Neural progenitor cell (in vitro differentiated cells): ENCODE data around the gene MKI67. TPM values are rescaled to one million over a fixed set of nuclear protein-coding genes. Genes with fewer than 3 reads are reported as not detected.

Source experiments
- DNase-seq: peaks from one replicate; pipeline ENCODE4 v3.0.0-alpha.2; 2016; ENCODE audit warnings: low spot score
- H2AFZ ChIP-seq: fragments of 200-600 bp; sonication (generic); replicated peaks from 2 replicates; pipeline ENCODE4 v1.6.1; 2016; ENCODE audit warnings: antibody characterized with exemption
- H3F3A ChIP-seq: fragments of 200-600 bp; sonication (generic); 2 replicates; pipeline ENCODE4 v1.6.1; 2016; ENCODE audit warnings: antibody characterized with exemption, low read depth
- H3K27ac ChIP-seq: fragments of 200-600 bp; sonication (generic); 2 replicates; pipeline ENCODE4 v1.5.1; 2016; ENCODE audit warnings: mild to moderate bottlenecking
- H3K27me3 ChIP-seq: fragments of 200-600 bp; sonication (generic); 2 replicates; pipeline ENCODE4 v1.6.1; 2016; ENCODE audit warnings: mild to moderate bottlenecking, moderate library complexity
- H3K36me3 ChIP-seq: fragments of 200-600 bp; sonication (generic); 2 replicates; pipeline ENCODE4 v1.5.1; 2016
- H3K4me1 ChIP-seq: fragments of 200-600 bp; sonication (generic); 2 replicates; pipeline ENCODE4 v1.6.1; 2016; ENCODE audit warnings: mixed run types
- H3K4me2 ChIP-seq: fragments of 200-600 bp; sonication (generic); 2 replicates; pipeline ENCODE4 v1.6.1; 2016
- H3K4me3 ChIP-seq: fragments of 200-600 bp; sonication (generic); 2 replicates; pipeline ENCODE4 v1.5.1; 2016
- H3K79me2 ChIP-seq: fragments of 200-600 bp; sonication (generic); 2 replicates; pipeline ENCODE4 v1.6.1; 2016; ENCODE audit warnings: low read depth
- H3K9ac ChIP-seq: fragments of 200-600 bp; sonication (generic); 2 replicates; pipeline ENCODE4 v1.6.1; 2016
- H3K9me3 ChIP-seq: fragments of 200-600 bp; sonication (generic); 2 replicates; pipeline ENCODE4 v1.5.1; 2016; ENCODE audit warnings: low read depth
- H4K20me1 ChIP-seq: fragments of 200-600 bp; sonication (generic); 2 replicates; pipeline ENCODE4 v1.6.1; 2016; ENCODE audit warnings: low read depth
- H3K27ac Mint-ChIP-seq: 3 replicates; pipeline ENCODE4 v1.8.0; 2021; ENCODE audit warnings: mixed read lengths
- H3K27me3 Mint-ChIP-seq: 2 replicates; pipeline ENCODE4 v1.8.0; 2022; ENCODE audit warnings: low read depth, mild to moderate bottlenecking, inconsistent platforms, moderate library complexity, mixed read lengths; ENCODE audit not compliant: insufficient read depth
- H3K36me3 Mint-ChIP-seq: 3 replicates; pipeline ENCODE4 v1.8.0; 2021; ENCODE audit warnings: mixed read lengths
- H3K4me1 Mint-ChIP-seq: 3 replicates; pipeline ENCODE4 v1.8.0; 2021; ENCODE audit warnings: mixed read lengths
- H3K4me3 Mint-ChIP-seq: 3 replicates; pipeline ENCODE4 v1.8.0; 2021; ENCODE audit warnings: mild to moderate bottlenecking, moderate library complexity, mixed read lengths
- H3K9me3 Mint-ChIP-seq: 3 replicates; pipeline ENCODE4 v1.8.0; 2020; ENCODE audit warnings: mixed read lengths
- EZH2 ChIP-seq: fragments of 200-600 bp; sonication (generic); IDR thresholded peaks from 2 replicates; pipeline ENCODE4 v1.6.1; 2017; ENCODE audit warnings: antibody characterized with exemption, mild to moderate bottlenecking, moderate library complexity
- EZH2phosphoT487 ChIP-seq: fragments of 200-600 bp; sonication (generic); IDR thresholded peaks from 2 replicates; pipeline ENCODE4 v1.6.1; 2017; ENCODE audit warnings: antibody characterized with exemption
- total RNA-seq: library from RNA; depleted of rRNA; stranded (reverse); fragments of >200 nt; gene quantifications from 2 replicates; pipeline ENCODE4 v1.2.3, GENCODE V29; 2015; ENCODE audit warnings: low replicate concordance
- TF ChIP-seq, protein P1 (sequence below): fragments of 200-600 bp; sonication (generic); IDR thresholded peaks from 2 replicates; pipeline ENCODE4 v1.5.1; 2017; ENCODE audit warnings: antibody characterized with exemption, mild to moderate bottlenecking

MKI67 gene
- total RNA-seq, 1 donor from 2014 or later, result 65.8 TPM

DNA sequence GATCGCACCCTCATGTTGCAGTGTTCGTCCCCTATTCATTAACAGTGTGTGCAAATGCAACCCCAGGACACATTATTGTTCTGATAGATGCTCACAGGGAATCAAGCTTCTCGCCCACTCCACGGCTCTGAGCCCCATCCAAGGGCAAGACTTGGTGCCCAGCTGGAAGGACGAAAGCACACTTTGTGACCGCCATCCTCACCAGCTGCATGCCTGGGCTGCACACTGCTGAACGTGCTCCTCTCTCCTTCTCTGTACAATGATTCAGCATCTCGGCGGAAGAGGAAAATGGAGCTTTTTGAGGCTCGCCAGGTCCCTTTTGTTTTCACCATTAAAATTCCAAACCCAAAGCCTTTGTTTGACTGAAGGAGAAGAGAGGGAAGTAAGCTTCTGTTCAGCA is 41.9 kb downstream of the MKI67 start:
- Histone ChIP-seq H2AFZ (no peak overlapping the region), H3K27ac (no peak overlapping the region), H3K9me3 (no peaks in the 10 kb centered on the region), H4K20me1 (no peaks in the 10 kb centered on the region), H3K4me3 (no peak overlapping the region), H3K4me2 (peak overlapping the region; percentile 52), H3K79me2 (no peaks in the 10 kb centered on the region), H3K4me1 (peaks cover 16% of the 10 kb centered on the region), H3K36me3 (no peaks in the 10 kb centered on the region), H3K27me3 (no peaks in the 10 kb centered on the region), H3F3A (no peaks in the 10 kb centered on the region), H3K9ac (no peak overlapping the region)
- peaks cover 7% of the 10 kb centered on the region for H3K4me1 Mint-ChIP-seq
- TF ChIP-seq, protein P1, sequence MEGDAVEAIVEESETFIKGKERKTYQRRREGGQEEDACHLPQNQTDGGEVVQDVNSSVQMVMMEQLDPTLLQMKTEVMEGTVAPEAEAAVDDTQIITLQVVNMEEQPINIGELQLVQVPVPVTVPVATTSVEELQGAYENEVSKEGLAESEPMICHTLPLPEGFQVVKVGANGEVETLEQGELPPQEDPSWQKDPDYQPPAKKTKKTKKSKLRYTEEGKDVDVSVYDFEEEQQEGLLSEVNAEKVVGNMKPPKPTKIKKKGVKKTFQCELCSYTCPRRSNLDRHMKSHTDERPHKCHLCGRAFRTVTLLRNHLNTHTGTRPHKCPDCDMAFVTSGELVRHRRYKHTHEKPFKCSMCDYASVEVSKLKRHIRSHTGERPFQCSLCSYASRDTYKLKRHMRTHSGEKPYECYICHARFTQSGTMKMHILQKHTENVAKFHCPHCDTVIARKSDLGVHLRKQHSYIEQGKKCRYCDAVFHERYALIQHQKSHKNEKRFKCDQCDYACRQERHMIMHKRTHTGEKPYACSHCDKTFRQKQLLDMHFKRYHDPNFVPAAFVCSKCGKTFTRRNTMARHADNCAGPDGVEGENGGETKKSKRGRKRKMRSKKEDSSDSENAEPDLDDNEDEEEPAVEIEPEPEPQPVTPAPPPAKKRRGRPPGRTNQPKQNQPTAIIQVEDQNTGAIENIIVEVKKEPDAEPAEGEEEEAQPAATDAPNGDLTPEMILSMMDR, result no peak
- TF ChIP-seq EZH2 (no peak), EZH2phosphoT487 (no peak)
- H3K4me3 Mint-ChIP-seq, result no peak overlapping the region
- H3K36me3 Mint-ChIP-seq, result no peaks in the 10 kb centered on the region
- H3K27me3 Mint-ChIP-seq, result peaks cover 6% of the 10 kb centered on the region
- no peak for DNase-seq
- no peak overlapping the region for H3K27ac Mint-ChIP-seq
- H3K9me3 Mint-ChIP-seq, result no peaks in the 10 kb centered on the region

GRCh38 chr10:128083191-128083895 is 42.9 kb downstream of the MKI67 start:
- Histone ChIP-seq H3K79me2 (no peaks in the 10 kb centered on the region), H3K27me3 (no peaks in the 10 kb centered on the region), H3K4me3 (no peak overlapping the region), H3K9ac (no peak overlapping the region), H3F3A (no peaks in the 10 kb centered on the region), H4K20me1 (no peaks in the 10 kb centered on the region), H3K36me3 (no peaks in the 10 kb centered on the region), H3K9me3 (no peaks in the 10 kb centered on the region), H2AFZ (no peak overlapping the region), H3K27ac (no peak overlapping the region), H3K4me1 (peaks cover 16% of the 10 kb centered on the region), H3K4me2 (no peak overlapping the region)
- no peak overlapping the region for H3K27ac Mint-ChIP-seq
- no peaks in the 10 kb centered on the region for H3K9me3 Mint-ChIP-seq
- H3K27me3 Mint-ChIP-seq, result peaks cover 6% of the 10 kb centered on the region
- TF ChIP-seq EZH2phosphoT487, result no peak
- TF ChIP-seq EZH2, result no peak
- TF ChIP-seq, protein P1, result no peak
- no peaks in the 10 kb centered on the region for H3K36me3 Mint-ChIP-seq
- no peak overlapping the region for H3K4me3 Mint-ChIP-seq
- no peak for DNase-seq
- peaks cover 9% of the 10 kb centered on the region for H3K4me1 Mint-ChIP-seq

DNA sequence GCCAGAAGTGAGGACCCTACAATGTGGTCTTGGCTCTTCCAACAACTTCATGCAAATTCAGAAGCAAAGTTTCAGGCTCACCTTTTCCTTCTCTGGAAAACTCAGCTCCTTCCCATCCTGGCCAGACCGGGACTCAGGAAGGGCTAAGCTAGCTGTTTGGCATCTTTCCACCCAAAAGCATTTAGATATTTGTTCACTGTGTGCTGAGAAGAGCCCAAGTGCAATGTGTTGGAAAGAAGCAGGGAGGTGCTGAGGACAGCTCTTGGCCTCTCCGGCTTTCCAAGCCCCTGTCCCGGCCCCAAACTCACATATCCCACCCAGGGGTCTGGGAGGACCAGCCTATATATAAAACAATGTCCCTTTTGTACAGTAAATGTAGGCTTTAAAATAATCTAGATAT is 44.5 kb downstream of the MKI67 start:
- no peak for DNase-seq
- Histone ChIP-seq H3K27me3 (no peaks in the 10 kb centered on the region), H3K9me3 (no peaks in the 10 kb centered on the region), H3K4me1 (peaks cover 16% of the 10 kb centered on the region), H3K79me2 (no peaks in the 10 kb centered on the region), H3K27ac (no peak overlapping the region), H3K36me3 (no peaks in the 10 kb centered on the region), H3K4me2 (no peak overlapping the region), H4K20me1 (no peaks in the 10 kb centered on the region), H2AFZ (no peak overlapping the region), H3K4me3 (no peak overlapping the region), H3F3A (no peaks in the 10 kb centered on the region), H3K9ac (no peak overlapping the region)
- H3K9me3 Mint-ChIP-seq, result no peaks in the 10 kb centered on the region
- no peak overlapping the region for H3K4me3 Mint-ChIP-seq
- TF ChIP-seq, protein P1, result no peak
- TF ChIP-seq EZH2phosphoT487 (no peak), EZH2 (no peak)
- H3K4me1 Mint-ChIP-seq, result peaks cover 9% of the 10 kb centered on the region
- no peaks in the 10 kb centered on the region for H3K36me3 Mint-ChIP-seq
- H3K27me3 Mint-ChIP-seq, result peaks cover 6% of the 10 kb centered on the region
- no peak overlapping the region for H3K27ac Mint-ChIP-seq
